MCF 10A (cell line): ENCODE measurements around the gene KCNJ5. TPM values are rescaled to one million over a fixed set of nuclear protein-coding genes. Genes with fewer than 3 reads are reported as not detected.

ENCODE experiments used
- BruUV-seq: library from RNA; stranded (reverse); fragments of 400-500 nt; replicated peaks from 2 replicates; lab custom pipeline; 2021; lab: Mats Ljungman, UMichigan
- CTCF ChIA-PET: fragments of 300-600 bp; sonication (Branson Sonifier 250); formaldehyde crosslinking; extraction: SDS; loops from one replicate; lab custom pipeline; 2021; ENCODE audit warnings: antibody characterized with exemption, inconsistent platforms; lab: Yijun Ruan, JAX
- POLR2A ChIA-PET: fragments of 300-600, 350-650 bp; sonication (Branson Sonifier 250); formaldehyde crosslinking; extraction: SDS; loops from one replicate; lab custom pipeline; 2020; ENCODE audit warnings: antibody characterized with exemption, inconsistent platforms; lab: Yijun Ruan, JAX
- DNase-seq: peaks from one replicate; pipeline ENCODE4 v3.0.0-alpha.2; 2018; ENCODE audit not compliant: unreplicated experiment
- H3K27ac Mint-ChIP-seq: one replicate; pipeline ENCODE4 v1.8.0; 2022; ENCODE audit warnings: mild to moderate bottlenecking, low read depth, mixed read lengths; ENCODE audit not compliant: unreplicated experiment
- H3K27me3 Mint-ChIP-seq: one replicate; pipeline ENCODE4 v1.8.0; 2022; ENCODE audit warnings: mixed read lengths; ENCODE audit not compliant: insufficient read depth, unreplicated experiment
- H3K36me3 Mint-ChIP-seq: one replicate; pipeline ENCODE4 v1.8.0; 2022; ENCODE audit warnings: mild to moderate bottlenecking, moderate library complexity, mixed read lengths; ENCODE audit not compliant: insufficient read depth, unreplicated experiment
- H3K4me1 Mint-ChIP-seq: one replicate; pipeline ENCODE4 v1.8.0; 2022; ENCODE audit warnings: mixed read lengths; ENCODE audit not compliant: insufficient read depth, unreplicated experiment
- H3K4me3 Mint-ChIP-seq: one replicate; pipeline ENCODE4 v1.8.0; 2022; ENCODE audit warnings: mild to moderate bottlenecking, moderate library complexity, mixed read lengths; ENCODE audit not compliant: unreplicated experiment
- H3K9me3 Mint-ChIP-seq: one replicate; pipeline ENCODE4 v1.8.0; 2022; ENCODE audit warnings: mixed read lengths; ENCODE audit not compliant: unreplicated experiment
- CTCF ChIP-seq: fragments of 200-600 bp; IDR thresholded peaks from one replicate; pipeline ENCODE4 v1.8.0; 2022; ENCODE audit warnings: antibody characterized with exemption, mild to moderate bottlenecking; ENCODE audit not compliant: unreplicated experiment
- intact Hi-C: fragments of 100-400 bp; cut with micrococcal nuclease; formaldehyde crosslinking; loops from 2 replicates; pipeline ENCODE4 v1.14.1; 2022
- total RNA-seq: library from RNA; stranded (reverse); gene quantifications from 2 replicates; pipeline ENCODE4 v1.2.3, GENCODE V29; 2022

Gene KCNJ5
- total RNA-seq, 1 experiment from 2014 or later = not detected

GRCh38 chr11:128920666-128921065, 29.5 kb downstream of the KCNJ5 start:
- no peaks in the 10 kb centered on the region for H3K36me3 Mint-ChIP-seq
- intact Hi-C loops = no loop called here
- H3K4me1 Mint-ChIP-seq = no peaks in the 10 kb centered on the region
- POLR2A ChIA-PET = no interaction called here
- H3K27me3 Mint-ChIP-seq = no peaks in the 10 kb centered on the region
- no peak for TF ChIP-seq CTCF
- H3K4me3 Mint-ChIP-seq = no peak overlapping the region
- CTCF ChIA-PET = interaction anchor here (0.6 kb wide), 1 partner anchor 14 kb away, joined by 3 read pairs; no protein-coding TSS in a partner anchor
- H3K27ac Mint-ChIP-seq = no peak overlapping the region
- BruUV-seq = no TSS peak
- H3K9me3 Mint-ChIP-seq = peaks cover 5% of the 10 kb centered on the region
- DNase-seq = no peak

- no peaks in the 10 kb centered on the region for H3K27me3 Mint-ChIP-seq
- no peaks in the 10 kb centered on the region for H3K4me1 Mint-ChIP-seq
- no TSS peak for BruUV-seq
- DNase-seq = no peak
- ChIA-PET POLR2A (no interaction called here), CTCF (interaction anchor here (1.0 to 1.8 kb wide), 2 partner anchors 16 to 35 kb away, joined by 3 to 6 read pairs; no protein-coding TSS in a partner anchor)
- H3K27ac Mint-ChIP-seq = no peak overlapping the region
- H3K9me3 Mint-ChIP-seq = no peaks in the 10 kb centered on the region
- no peak overlapping the region for H3K4me3 Mint-ChIP-seq
- no peak for TF ChIP-seq CTCF
- intact Hi-C loops = no loop called here
- no peaks in the 10 kb centered on the region for H3K36me3 Mint-ChIP-seq
Observed at GRCh38 chr11:128921793-128922192, 30.6 kb downstream of the KCNJ5 start.

DNA sequence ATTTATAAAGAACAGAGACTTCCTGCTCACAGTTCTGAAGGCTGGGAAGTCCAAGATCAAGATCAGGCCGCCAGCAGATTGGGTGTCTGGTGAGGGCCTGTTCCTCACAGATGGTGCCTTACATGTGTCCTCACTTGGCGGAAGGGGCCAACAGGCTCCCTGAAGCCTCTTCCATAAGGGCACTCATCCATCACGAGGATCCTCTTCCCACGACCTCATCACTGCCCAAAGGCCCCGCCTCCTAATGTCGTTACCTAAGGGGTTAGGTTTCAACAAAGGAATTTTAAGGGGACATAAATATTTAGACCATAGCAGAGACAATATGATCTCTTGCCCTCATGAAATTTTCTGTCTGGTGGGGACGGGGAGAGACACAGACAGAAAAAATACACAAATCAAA, 32.9 kb downstream of the KCNJ5 start:
- H3K9me3 Mint-ChIP-seq = no peaks in the 10 kb centered on the region
- no peaks in the 10 kb centered on the region for H3K36me3 Mint-ChIP-seq
- TF ChIP-seq CTCF = no peak
- H3K27me3 Mint-ChIP-seq = no peaks in the 10 kb centered on the region
- no peak overlapping the region for H3K27ac Mint-ChIP-seq
- ChIA-PET POLR2A (no interaction called here), CTCF (interaction anchor here (2.2 kb wide), 1 partner anchor 17 kb away, joined by 6 read pairs; no protein-coding TSS in a partner anchor)
- DNase-seq = no peak
- no peaks in the 10 kb centered on the region for H3K4me1 Mint-ChIP-seq
- no TSS peak for BruUV-seq
- intact Hi-C loops = no loop called here
- no peak overlapping the region for H3K4me3 Mint-ChIP-seq

DNA sequence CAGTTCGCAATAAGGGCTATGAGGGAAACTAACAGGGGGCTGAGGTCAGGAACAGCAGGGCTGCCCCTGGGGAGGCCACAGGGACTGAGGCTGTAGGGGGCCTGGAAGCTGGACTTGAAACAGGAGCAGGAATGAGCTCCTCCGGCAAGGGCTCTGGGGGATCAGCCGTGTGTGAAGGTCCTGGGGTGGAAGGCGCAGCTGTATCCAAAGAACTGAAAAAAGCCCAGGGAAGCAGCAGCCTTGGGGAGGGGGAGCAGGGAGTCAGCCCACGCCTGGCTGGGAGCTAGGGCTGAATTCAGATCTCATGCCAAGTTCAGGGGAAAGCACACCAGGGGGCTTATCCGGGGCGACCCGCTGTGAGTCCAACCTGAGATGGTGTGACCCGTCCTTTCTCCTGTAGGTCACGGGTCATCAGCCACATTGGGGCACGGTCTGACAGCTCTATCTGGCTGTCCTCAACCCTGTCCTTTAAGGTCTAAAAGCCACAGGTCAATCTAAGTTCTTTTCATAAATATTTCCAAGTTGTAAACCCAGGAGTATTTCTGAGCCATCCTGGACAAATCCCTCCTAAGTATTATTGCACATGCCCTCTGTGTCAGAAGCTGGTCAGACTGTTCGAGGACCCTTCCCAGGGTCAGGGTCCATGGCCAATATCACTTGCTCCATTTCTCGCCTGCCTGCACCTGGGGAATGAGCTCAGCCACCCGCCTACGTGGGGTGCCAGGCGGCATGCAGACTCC, 33.5 kb downstream of the KCNJ5 start:
- intact Hi-C loops = no loop called here
- Mint-ChIP-seq H3K9me3 (no peaks in the 10 kb centered on the region), H3K27ac (no peak overlapping the region), H3K4me1 (no peaks in the 10 kb centered on the region), H3K4me3 (no peak overlapping the region), H3K36me3 (no peaks in the 10 kb centered on the region), H3K27me3 (no peaks in the 10 kb centered on the region)
- ChIA-PET POLR2A (interaction anchor here (0.5 kb wide), 1 partner anchor 507 kb away, joined by 3 read pairs; no protein-coding TSS in a partner anchor), CTCF (interaction anchor here (0.7 to 2.2 kb wide), 4 partner anchors 18 to 997 kb away, joined by 3 to 6 read pairs (median 4); no protein-coding TSS in a partner anchor)
- TF ChIP-seq CTCF = no peak
- no peak for DNase-seq
- BruUV-seq = no TSS peak
